Fibroblast of gingiva (primary cell): Measurements from ENCODE around the gene SLC12A1.

Experiments
- DNase-seq: peaks from one replicate; pipeline ENCODE4 v3.0.0-alpha.2; 2011; ENCODE audit warnings: low read depth

The SLC12A1 gene

GRCh38 chr15:48205981-48206380, at the start of gene SLC12A1:
Gene SLC12A1 (plus strand): TSS chr15:48206302. CDS start chr15:48207720, 1,418 bp downstream.
- DNase-seq, result no peak

DNA sequence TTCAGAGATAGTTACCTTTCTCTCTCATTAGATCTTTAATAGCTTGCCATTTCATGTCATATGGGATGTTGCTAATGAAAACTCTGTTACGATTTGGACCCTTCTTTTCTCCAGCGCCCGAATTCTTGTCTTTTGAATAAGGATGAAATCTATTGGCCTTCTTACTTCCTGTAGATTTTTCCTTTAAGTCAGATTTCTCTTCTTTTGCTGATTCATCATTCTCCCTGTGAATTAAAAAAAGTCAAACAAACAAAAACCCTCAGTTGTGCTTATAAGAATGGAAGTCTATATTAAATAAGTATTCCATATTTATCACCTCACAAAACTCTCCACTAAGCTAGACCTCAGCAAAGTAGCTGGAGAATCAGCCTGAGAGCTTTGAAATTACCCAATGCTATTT, 37.5 kb upstream of the SLC12A1 start:
- DNase-seq, result no peak

DNA sequence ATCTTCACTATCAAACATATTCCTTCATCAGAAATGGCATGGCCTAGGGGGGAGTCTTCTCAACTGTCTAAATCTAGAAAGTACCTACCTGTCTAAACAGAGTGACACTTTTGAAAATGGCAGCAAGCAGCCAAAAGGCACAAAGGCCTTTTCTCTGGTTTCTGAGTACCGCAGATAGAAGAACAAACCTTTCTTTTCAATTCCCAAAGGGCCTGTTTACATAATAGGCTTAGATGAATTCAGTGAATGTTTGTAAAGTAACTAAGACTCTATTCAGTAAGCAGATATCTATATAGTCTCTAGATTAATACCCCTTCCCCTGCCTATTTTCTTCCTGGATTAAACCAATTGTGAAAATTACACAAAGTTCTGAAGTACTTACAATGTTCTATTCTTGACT, 35.1 kb upstream of the SLC12A1 start:
- no peak for DNase-seq

DNA sequence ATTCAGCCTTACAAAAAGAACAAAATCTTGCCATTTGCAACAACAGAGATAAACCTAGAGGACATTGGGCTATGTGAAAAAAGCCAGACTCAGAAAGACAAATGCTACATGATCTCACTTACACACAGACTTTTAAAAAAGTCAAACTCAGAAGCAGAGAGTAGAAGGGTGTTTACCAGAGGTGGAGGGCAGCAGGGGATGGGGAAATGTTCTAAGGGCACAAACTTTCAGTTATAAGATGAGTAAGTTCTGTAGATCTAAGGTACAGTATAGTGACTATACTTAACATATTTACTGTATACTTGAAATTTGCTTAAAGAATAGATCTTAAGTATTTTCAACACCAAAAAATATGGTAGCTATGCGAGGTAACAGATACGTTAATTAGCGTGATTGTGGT, 31.0 kb upstream of the SLC12A1 start:
- no peak for DNase-seq

DNA sequence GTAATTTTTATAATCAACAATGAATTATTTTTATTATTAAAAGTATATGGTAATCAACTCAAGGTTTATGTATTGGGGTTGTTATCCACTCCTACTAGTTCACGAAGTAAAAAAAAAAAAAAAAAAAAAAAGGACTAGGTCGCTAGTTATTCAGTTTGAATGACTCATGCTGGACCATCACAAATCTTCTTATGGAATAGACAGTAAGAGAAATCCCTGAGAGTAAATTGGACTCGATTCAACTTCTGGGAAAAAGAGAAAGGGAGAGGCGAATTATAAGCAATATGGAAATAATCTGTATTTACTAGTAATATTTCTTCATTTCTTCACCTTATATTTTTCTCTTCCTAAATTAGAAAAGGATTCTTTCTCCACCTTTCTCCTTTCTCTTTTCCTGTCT, 30.0 kb upstream of the SLC12A1 start:
- no peak for DNase-seq

DNA sequence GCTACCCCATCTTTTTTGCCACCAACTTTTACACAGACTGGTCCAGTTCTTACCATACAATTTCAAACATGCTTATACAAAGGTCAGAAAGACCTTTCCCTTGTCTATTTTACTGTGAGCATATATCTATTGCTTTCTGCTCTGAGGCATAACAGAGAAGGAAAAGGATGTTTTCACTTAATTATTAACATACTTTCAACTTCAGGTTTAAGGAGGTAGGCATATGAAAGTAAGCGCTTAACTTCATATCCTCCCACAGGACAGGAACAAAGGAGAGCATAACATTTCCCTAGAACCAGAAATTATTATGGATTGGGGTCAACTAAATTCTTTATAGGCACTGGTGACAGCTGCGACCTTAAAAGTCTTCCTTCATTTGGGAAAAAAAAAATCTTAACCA, 29.1 kb upstream of the SLC12A1 start:
- DNase-seq, result no peak

DNA sequence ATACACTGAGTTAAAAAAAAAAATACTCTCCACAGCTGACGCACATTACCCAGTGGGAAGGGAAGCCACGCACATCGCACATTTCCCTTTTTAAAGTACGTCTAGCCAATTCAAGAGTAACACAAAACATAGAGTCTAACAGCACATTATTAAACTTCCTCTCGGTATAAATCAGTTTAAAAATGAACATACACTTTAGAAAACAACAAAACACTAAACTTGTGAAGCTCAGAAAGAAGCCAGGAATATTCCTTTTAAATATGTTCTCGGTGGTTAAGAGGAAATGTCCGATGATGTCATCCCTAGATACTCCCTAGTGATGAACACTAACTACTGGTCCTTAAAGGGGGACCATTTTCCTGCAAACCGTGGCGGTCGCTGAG, 28.7 kb upstream of the SLC12A1 start:
- DNase-seq, result peak; percentile 6

- peak; percentile 10 for DNase-seq
Observed at GRCh38 chr15:48177766-48178647, 28.1 kb upstream of the SLC12A1 start, which contains the start of gene MYEF2. Gene MYEF2 (minus strand): TSS chr15:48178295. CDS start chr15:48178237, 58 bp downstream.

DNA sequence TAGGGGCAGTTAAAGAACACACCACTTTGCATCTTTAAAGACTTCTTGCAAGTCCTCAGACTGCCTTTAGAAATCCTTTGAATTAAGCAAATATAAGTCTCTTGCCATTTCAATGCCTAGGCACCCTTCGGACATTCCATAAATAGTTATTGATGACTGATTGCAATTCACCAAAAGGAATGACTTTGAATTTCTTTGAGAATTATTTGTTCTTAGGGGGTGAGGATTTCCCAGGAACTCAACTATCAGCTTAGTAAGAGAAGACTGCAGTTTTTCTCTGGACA, 27.5 kb upstream of the SLC12A1 start:
- no peak for DNase-seq

- DNase-seq, result no peak
Observed at GRCh38 chr15:48182749-48183148, 23.4 kb upstream of the SLC12A1 start.

DNA sequence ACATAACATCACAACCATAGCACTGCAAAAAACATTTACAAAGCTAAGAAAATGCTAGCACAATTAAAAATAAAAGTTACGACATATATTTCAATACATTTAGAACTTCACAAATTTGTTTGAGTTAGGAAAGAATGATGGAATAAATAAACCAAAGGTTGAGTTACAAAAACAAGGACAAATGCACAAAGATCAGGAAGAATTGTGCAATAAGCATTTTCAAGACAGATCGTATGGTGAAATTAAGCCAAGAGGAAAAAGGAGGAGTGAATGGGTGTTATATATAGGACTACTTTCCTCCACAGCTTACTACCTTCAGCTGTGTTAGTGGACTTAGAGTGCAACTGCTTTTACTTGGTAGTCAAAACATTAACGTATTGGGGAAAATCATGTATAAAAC, 20.6 kb upstream of the SLC12A1 start:
- no peak for DNase-seq

DNA sequence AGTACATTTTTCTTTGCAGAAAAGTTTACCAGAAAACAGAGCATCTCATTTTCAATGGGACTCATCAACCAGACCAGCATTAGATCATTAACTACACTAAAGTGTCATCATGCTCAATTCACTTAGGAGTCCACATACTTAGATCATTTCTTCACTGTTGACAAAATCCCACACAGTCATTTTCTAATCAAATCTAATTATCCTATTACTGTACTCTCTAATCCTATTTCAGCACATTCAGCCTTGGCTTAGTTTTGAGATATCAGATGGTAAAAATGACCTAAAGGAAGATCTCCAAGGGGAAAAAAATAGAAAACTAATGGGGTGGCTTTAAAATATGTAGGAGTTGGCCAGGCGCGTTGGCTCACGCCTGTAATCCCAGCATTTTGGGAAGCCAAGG, 19.8 kb upstream of the SLC12A1 start:
- no peak for DNase-seq

GRCh38 chr15:48190932-48191573, 15.0 kb upstream of the SLC12A1 start:
- peak; percentile 23 for DNase-seq

DNA sequence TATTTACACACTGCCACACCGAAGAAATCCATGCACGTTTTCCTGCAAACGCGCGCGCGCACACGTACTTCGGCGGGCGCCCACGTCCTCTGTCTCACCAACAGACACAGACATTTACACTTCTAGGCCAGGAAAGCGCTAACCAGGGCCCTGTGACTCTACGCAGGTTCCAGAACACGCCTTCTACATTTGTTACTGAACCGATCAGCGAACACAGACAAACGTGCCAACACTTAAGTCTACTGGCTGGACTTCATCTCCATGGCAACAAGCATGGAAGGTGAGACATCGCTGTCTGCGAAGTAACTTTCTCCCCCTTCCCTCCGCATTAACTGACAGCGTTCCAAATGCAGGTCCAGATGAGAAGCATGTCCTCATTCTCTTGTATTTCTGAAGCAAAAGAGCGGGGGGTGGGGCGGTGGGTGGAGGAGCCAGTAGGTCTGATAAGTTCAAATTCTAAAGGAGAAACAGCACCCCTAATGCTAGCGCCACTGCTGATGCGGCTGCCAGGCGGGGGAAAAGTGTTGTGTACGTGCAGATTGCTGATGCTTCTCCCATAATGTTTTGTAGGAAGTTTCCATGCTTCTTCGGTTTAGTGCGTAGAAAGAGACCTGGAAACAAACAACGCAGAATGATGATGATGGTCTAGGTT, 14.4 kb upstream of the SLC12A1 start, which contains the start of gene CTXN2:
CTXN2 (plus strand) TSS at position 92 of the 652 bp plus-strand sequence. CDS start 9,636 bp downstream, outside the sequence.
- DNase-seq, result peak; percentile 1

DNA sequence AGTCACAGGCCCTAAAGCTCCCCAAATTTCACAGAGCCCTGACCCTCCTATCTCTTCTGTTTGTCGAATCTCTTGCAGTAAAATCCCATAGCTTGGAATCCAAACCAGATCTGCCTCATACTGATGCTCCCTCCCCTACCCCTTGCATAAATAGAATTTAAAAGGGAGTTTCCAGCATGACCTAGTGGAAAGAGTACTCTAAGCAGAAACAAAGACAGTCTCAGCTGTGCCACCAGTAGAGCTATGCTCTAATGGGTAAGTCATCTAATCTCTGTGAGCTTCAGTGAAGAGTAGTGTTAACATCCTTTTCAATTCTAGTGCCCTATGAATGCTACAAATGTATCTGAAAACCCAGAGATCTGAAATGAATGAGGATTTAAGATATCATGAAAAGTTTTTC, 4.0 kb upstream of the SLC12A1 start:
- DNase-seq, result no peak

DNA sequence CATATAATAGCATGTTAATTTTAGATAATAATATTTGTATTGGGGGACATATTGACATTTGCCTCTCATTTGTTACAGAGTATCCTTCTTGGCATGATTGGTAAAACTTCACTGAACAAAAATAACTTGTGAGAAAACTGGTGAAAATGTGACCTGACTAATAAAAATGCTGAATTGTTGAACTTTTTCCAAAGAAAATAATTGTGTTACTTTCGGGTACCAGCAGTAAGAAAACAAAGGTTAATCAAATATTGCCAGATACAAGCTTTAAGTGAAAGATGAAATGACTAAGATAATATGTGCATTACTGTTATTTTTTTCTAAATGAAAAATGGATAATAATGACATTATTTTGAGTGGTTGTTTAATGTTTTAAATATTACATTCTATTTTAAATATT, 15.2 kb downstream of the SLC12A1 start:
- DNase-seq, result no peak

DNA sequence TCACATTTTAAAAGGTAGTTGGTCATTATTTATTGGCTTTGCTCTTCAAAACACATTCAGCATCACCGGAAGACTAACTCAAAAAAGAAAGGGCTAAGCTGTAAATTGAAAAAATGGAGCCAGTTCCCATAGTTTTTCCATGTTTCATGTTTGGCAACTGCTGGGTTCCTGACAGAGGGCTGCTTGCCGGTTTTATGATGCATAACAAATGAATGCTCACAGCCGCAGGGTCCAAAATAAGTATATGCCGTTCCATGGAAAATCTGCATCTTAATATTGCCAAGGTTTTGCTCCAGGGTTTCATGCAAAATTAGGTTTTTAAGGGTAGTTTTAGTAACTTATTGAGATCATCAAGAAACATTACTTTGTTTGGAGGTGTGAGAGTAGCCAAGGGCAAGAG, 15.8 kb downstream of the SLC12A1 start:
- DNase-seq, result peak; percentile 17

DNA sequence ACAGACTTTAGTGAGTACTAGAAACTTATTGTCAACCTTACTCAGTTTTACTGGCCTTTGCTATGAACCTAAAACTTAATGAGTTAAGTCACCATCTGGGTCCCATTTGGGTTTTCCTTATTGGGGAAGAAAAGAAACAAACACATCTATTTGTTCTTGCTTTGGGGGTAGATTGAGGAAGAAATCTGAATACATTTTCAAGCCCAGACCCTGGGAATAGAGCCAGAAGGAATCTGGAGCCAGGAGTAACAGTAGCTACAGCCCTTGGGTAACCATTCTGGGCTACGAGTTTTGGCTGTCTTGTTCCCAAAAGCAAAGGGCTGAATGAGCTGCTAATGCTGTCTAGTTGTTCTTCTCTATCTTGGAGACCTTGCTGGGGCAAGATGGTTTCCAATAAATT, 16.5 kb downstream of the SLC12A1 start:
- peak; percentile 14 for DNase-seq

DNA sequence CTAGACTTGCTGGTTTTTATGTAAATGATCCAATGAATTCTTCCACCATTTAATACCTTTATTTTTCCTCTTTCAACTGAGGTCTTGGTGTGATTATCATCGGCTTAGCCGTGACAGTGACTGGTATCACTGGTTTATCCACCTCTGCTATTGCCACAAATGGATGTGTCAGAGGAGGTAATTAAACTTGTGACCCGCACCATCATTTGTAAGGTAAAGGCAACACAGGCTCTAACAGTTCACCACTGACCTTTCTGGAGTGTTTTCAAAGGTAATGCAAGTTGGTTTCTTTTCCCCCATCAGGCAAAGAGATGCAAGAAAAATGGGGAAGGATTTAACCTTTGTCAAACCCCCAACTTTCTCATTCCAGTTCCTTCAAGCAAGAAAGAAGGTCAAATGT, 19.7 kb downstream of the SLC12A1 start:
- DNase-seq, result no peak

GRCh38 chr15:48230498-48230897, 24.4 kb downstream of the SLC12A1 start:
- DNase-seq, result no peak

DNA sequence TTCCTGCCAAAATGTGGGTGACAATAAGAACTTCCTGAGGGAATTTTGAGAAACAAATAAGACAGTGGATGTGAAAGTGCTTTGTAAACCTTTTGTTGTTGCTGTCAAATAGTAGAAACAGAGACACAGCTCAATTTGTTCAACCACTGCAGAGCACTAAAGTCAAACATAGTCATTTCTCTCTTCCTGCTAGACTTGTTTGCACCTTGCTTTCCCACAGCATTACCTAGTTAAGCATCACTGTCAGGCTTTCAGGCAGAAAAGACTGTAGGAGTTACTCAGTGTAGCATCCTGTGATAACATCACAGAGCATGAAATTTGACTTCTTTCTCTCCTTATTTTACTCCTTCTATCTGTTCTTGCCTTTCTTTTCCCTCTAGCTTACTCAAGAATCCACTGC, 27.1 kb downstream of the SLC12A1 start:
- no peak for DNase-seq

DNA sequence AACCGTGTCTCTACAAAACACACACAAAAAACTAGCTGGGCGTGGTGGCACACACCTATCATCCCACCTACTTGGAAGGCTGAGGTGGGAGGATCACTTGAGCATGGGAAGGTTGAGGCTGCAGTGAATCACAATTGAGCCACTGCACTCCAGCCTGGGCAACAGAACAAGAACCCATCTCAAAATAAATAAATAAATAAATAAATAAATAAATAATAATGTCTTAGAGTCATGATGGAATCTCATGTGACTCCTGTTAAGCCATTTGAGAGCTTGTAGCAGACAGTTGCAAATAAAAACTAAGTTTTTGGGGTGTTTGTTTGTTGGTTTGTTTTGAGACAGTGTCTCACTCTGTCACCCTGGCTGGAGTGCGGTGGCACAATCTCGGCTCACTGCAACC, 33.2 kb downstream of the SLC12A1 start:
- no peak for DNase-seq

GRCh38 chr15:48242015-48242414, 35.9 kb downstream of the SLC12A1 start:
- DNase-seq, result no peak
